ENCODE results near the gene APOBR.
"Not testable (repeated sequence)": the region's sequence is repeated elsewhere in the genome, so short reads cannot be mapped to it uniquely, and the experiment has no call there.

The APOBR gene

GRCh38 chr16:28526201-28527099 is 32.0 kb downstream of the APOBR start:
- DNase-seq (ENCODE audit: extremely low read depth in 1 of 2, low read depth in 1 of 2) = no peak

DNA sequence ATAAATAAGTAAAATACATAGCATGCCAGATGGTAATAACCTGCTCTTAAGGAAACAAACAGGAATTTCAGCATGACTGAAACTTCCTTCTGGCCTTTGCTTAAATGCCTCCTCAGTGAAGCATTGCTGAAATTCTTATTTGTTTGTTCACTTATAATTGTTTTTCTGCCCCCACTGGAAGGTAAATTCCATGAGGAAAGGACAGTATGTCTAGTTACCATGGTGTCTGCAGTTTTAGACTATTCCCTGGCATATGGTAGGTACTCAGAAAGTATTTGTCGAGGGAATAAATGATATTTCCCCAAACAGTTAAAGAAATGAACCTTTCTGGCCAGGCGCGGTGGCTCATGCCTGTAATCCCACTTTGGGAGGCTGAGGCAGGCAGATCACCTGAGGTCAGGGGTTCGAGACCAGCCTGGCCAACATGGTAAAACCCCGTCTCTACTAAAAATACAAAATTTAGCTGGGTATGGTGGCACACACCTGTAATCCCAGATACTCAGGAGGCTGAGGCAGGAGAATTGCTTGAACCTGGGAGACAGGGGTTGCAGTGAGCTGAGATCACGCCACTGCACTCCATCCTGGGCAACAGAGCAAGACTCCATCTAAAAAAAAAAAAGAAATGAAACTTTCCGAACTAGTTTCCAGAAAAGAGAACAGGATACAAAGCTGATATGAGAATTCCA is 32.8 kb downstream of the APOBR start:
- DNase-seq (ENCODE audit: extremely low read depth in 1 of 2, low read depth in 1 of 2) = not testable (repeated sequence)

GRCh38 chr16:28527985-28528384 is 33.5 kb downstream of the APOBR start:
- DNase-seq (ENCODE audit: extremely low read depth in 1 of 2, low read depth in 1 of 2) = no peak

DNA sequence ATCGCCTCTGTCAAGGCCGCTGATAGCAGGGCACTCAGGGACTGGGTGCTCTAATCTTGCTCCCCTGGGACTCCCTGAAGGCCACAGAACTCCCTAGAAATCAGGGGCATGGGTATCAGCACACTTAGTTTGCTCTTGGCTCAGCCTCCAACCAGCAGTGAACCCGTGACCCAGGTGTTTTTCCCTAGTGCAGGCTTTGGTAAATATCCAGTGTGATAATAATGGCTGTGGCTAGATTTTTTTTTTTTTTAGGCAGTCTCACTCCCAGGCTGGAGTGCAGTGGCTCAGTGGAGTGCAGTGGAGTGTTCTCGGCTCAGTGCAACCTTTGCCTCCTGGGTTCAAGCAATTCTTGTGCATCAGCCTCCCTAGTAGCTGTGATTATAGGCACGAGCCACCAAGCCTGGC is 34.0 kb downstream of the APOBR start:
- no peak for DNase-seq (ENCODE audit: extremely low read depth in 1 of 2, low read depth in 1 of 2)

DNA sequence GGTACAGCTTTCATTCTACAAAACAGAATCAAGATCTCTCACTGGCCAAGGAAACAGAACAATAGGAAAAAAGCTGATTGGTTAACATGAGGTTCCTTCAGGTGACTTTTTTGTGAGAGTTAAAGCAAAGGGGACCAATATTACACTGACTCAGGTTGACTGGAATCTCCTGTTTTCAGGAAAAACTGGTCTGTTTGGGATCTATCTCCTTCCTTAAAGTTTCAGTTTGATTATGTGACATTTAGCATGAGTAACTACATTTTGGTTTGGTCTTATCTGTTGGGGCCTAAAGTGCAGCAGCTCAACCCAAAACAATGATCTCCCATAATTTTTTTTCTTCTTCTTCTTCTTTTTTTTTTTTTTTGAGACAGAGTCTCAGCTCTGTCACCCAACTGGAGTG is 34.7 kb downstream of the APOBR start:
- no peak for DNase-seq (ENCODE audit: extremely low read depth in 1 of 2, low read depth in 1 of 2)

DNA sequence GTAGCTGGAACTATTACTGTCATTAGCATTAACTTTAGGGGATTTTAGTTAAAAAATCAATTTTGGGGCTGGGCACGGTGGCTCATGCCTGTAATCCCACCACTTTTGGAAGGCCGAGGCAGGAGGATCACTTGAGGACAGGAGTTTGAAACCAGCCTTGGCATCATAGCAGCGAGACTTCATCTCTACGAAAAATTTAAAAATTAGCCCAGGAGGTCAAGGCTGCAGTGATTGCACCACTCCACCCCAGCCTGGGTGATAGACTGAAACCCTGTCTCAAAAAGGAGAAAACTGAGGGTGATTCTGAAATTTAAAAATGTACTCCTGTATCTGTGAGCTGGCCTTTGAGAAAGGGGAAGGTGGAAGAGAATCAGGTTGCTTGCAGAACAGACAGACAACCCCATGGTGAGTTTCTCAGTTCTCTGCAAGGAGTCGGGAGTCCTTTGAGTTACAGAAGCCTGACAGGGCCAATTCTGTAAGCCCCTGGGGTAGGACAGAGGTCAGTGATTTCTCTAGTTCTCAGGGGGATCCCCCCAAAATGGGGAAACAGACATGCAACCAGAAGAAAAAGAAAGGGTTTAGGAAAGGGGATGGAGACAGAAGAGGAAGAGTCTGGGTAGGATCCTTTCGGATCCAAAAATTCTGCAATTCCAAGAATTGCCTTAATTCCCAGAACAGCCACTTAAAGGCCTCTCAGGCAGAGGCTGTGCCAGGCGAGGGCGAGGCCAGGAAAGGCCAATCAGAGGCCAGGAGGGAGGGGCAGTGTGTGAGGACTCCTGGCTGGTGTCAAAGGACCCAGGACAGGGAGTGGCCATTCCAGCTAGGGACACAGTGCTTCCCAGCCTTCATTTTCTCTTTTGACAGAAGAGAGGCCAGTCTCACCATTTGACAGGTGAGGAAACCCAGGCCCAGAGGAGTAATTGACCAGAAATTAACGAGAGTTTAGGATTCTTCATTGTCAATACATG is 37.6 kb downstream of the APOBR start:
- DNase-seq (ENCODE audit: extremely low read depth in 1 of 2, low read depth in 1 of 2) = no peak

- DNase-seq (ENCODE audit: extremely low read depth in 1 of 2, low read depth in 1 of 2) = no peak
These were observed 38.7 kb downstream of the APOBR start for GRCh38 chr16:28532940-28533647.

- DNase-seq (ENCODE audit: extremely low read depth in 1 of 2, low read depth in 1 of 2) = no peak
These were observed 40.3 kb downstream of the APOBR start for GRCh38 chr16:28534542-28535373.

DNA sequence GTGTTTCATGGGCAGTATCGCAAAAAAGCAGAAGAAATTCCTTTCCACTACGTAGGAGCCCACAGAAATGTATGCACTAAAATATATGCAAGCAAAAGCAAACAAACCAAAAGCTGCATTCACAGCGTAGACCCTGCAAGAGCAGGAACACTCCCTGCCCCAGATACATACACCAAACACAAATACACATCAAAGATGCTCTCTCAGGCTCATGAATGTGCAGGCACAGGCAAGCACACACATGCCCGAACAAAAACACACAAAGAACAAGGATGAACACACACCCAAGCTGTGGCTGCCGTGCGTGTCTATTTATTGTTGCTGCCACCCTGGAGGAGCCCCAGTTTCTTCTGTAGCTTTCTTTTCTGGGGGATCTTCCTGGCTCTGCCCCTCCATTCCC is 42.6 kb downstream of the APOBR start:
- DNase-seq (ENCODE audit: extremely low read depth in 1 of 2, low read depth in 1 of 2) = no peak

DNA sequence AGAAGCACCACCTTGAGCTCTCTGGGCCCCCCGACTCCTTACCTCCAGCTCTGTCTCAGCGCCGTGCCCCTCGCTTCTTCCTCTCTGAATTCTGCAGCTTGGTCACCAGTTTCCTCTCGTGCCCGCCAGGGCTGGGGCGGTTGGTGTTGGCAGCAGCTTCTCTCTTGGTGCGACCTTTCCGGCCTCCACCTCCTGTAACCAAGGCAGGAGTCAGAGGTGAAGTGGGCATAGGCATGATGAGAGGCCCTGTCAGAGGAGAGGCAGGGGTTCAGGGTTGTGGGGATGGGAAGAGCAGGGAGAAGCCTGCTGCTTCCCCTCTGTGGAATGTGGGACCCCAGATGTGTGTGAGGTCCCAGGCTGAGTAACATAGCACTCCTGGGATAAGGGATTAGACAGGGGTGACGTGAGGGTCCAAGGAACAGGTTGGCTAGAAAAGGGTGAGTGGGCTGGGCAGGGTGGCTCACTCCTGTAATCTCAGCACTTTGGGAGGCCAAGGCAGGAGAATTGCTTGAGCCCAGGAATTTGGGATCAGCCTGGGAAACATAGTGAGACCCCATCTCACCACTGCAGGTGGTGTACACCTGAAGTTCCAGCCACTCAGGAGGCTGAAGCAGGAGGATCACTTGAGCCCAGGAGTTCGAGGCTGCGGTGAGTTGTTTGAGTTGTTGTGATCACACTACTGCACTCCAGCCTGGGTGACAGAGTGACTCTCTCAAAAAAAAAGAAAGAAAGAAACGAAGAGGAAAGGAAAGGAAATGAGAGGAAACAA is 43.7 kb downstream of the APOBR start:
- DNase-seq (ENCODE audit: extremely low read depth in 1 of 2, low read depth in 1 of 2) = no peak

GRCh38 chr16:28538733-28539596 is 44.5 kb downstream of the APOBR start, which contains the start of gene NUPR1:
Gene NUPR1, minus strand, starts transcription at chr16:28538974. Its CDS starts 67 bp downstream, at chr16:28538907.
- DNase-seq (ENCODE audit: extremely low read depth in 1 of 2, low read depth in 1 of 2) = no peak

GRCh38 chr16:28540346-28540745 is 45.9 kb downstream of the APOBR start:
- no peak for DNase-seq (ENCODE audit: extremely low read depth in 1 of 2, low read depth in 1 of 2)

DNA sequence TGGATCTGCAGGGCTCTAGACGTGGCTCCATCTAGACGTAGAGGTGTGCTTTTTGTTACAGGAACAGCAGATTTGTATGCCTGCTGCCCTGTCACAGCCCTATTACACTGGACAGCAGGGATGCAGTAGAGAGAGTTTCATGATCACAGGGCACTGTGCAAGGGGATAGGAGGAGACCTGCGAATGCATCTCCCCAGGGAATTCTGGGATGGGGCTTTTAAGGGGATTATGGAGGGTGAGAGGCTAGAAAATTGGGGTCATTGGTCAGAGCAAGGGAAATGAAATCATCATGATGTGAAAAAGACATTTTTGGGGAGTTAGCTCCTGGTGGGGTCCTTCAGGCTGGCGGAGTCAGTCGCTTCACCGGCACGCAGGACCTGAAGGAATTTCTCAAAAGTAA is 48.2 kb downstream of the APOBR start:
- no peak for DNase-seq (ENCODE audit: extremely low read depth in 1 of 2, low read depth in 1 of 2)

DNA sequence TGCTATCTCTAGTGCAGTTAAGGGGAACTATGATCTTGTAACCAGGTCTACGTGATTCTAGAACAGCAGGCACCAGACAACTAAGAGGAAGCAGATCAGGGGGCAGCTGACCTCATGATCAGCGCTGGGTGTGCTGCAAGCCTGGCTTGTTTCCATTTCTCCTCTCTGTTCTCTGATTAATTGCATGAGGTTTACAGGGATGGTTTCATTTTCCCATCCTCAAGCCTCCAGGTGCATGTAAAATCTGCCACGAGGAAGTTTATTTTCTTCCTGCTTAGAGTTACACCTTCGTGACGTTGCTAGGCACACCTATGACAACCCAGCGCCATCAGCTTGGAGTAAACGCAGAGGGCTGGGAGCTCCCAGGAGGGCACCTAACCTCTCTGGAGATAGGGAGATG is 48.6 kb downstream of the APOBR start:
- no peak for DNase-seq (ENCODE audit: extremely low read depth in 1 of 2, low read depth in 1 of 2)

- DNase-seq (ENCODE audit: extremely low read depth in 1 of 2, low read depth in 1 of 2) = no peak
These were observed 50.6 kb downstream of the APOBR start for GRCh38 chr16:28544998-28545397.

GRCh38 chr16:28545964-28546363 is 51.5 kb downstream of the APOBR start:
- not testable (repeated sequence) for DNase-seq (ENCODE audit: extremely low read depth in 1 of 2, low read depth in 1 of 2)

- no peak for DNase-seq (ENCODE audit: extremely low read depth in 1 of 2, low read depth in 1 of 2)
These were observed 52.2 kb downstream of the APOBR start for GRCh38 chr16:28546626-28547025.

DNA sequence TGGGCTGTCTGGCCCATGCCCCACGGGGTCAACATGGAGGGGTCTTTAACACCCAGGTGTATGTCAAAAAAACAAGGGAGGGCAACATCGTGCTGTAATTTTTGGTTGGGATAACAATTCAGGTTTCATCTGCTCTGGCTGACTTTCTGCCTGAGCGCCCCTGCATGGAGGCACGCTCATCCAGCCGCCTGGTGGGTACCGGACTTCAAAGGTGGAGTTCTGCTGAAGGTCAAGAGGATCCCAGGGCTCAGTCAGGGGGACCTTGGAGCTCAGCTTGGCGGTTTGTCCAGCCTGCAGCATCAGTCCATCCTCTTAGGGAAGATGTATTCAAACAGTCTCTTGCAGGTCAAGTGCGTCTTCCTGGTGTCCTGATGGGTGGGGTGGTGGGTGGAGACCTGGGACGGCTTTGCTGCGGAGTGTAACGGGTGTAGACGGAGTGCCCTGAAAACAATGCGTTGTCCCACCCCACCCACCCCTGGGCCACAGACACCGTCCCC is 53.9 kb downstream of the APOBR start:
- DNase-seq (ENCODE audit: extremely low read depth in 1 of 2, low read depth in 1 of 2) = no peak
